OCI-LY1 (cell line): ENCODE results near the gene FBXO3.

Experiments
- H2AFZ ChIP-seq: fragments of 200-600 bp; sonication (generic), shearing (Covaris generic); 2 replicates; pipeline ENCODE4 v1.6.0; 2014; ENCODE audit warnings: antibody characterized with exemption, mild to moderate bottlenecking, low read length
- H3F3A ChIP-seq: fragments of 200-600 bp; sonication (generic), shearing (Covaris generic); 2 replicates; pipeline ENCODE4 v1.6.0; 2014; ENCODE audit warnings: mild to moderate bottlenecking, antibody characterized with exemption, low read length, moderate library complexity; ENCODE audit not compliant: insufficient read depth
- H3K27ac ChIP-seq: fragments of 200-600 bp; sonication (generic); 2 replicates; pipeline ENCODE4 v1.5.1; 2014; ENCODE audit warnings: low read length, mixed run types, mild to moderate bottlenecking, low read depth; ENCODE audit not compliant: poor library complexity, severe bottlenecking
- H3K27me3 ChIP-seq: fragments of 200-600 bp; sonication (generic); 2 replicates; pipeline ENCODE4 v1.6.0; 2014; ENCODE audit warnings: antibody characterized with exemption, mild to moderate bottlenecking, low read length, moderate library complexity; ENCODE audit not compliant: insufficient read depth
- H3K36me3 ChIP-seq: fragments of 200-600 bp; sonication (generic); 2 replicates; pipeline ENCODE4 v1.6.1; 2014; ENCODE audit warnings: mild to moderate bottlenecking, antibody characterized with exemption, low read length, moderate library complexity, mixed read lengths; ENCODE audit not compliant: insufficient read depth
- H3K4me1 ChIP-seq: fragments of 200-600 bp; sonication (generic); 2 replicates; pipeline ENCODE4 v1.5.1; 2014; ENCODE audit warnings: mild to moderate bottlenecking, low read length, moderate library complexity; ENCODE audit not compliant: insufficient read depth, severe bottlenecking
- H3K4me2 ChIP-seq: fragments of 200-600 bp; sonication (generic), shearing (Covaris generic); 2 replicates; pipeline ENCODE4 v1.6.1; 2014; ENCODE audit warnings: low read length
- H3K4me3 ChIP-seq: fragments of 200-600 bp; sonication (generic); 2 replicates; pipeline ENCODE4 v1.5.1; 2014; ENCODE audit warnings: low read length, low read depth, mild to moderate bottlenecking, mixed read lengths; ENCODE audit not compliant: poor library complexity, severe bottlenecking
- H3K79me2 ChIP-seq: fragments of 200-600 bp; shearing (Covaris generic); 2 replicates; pipeline ENCODE4 v1.6.1; 2016; ENCODE audit warnings: mixed run types, low read length, mixed read lengths; ENCODE audit not compliant: insufficient read depth
- H3K9ac ChIP-seq: fragments of 200-600 bp; sonication (generic), shearing (Covaris generic); 2 replicates; pipeline ENCODE4 v1.6.1; 2014; ENCODE audit warnings: mild to moderate bottlenecking, low read length, mixed read lengths
- H3K9me2 ChIP-seq: fragments of 200-600 bp; sonication (generic), shearing (Covaris generic); 2 replicates; pipeline ENCODE4 v1.6.1; 2014; ENCODE audit warnings: low read depth, mild to moderate bottlenecking, low read length, mixed read lengths
- H3K9me3 ChIP-seq: fragments of 200-600 bp; shearing (Covaris generic); 2 replicates; pipeline ENCODE4 v1.6.1; 2014; ENCODE audit warnings: low read length, mixed read lengths
- H4K20me1 ChIP-seq: fragments of 200-600 bp; sonication (generic), shearing (Covaris generic); 2 replicates; pipeline ENCODE4 v1.6.0; 2016; ENCODE audit warnings: mild to moderate bottlenecking, low read length; ENCODE audit not compliant: insufficient read depth
- CTCF ChIP-seq: fragments of 200-600 bp; sonication (generic), shearing (Covaris generic); IDR thresholded peaks from 2 replicates; pipeline ENCODE4 v1.5.1; 2017; ENCODE audit warnings: mild to moderate bottlenecking, antibody characterized with exemption, low read length, moderate library complexity, mixed read lengths
- EZH2 ChIP-seq: fragments of 200-600 bp; sonication (generic), shearing (Covaris generic); IDR thresholded peaks from 2 replicates; pipeline ENCODE4 v1.8.0; 2017; ENCODE audit warnings: borderline replicate concordance, mixed run types, mild to moderate bottlenecking, antibody characterized with exemption, low read length, moderate library complexity, mixed read lengths

Gene FBXO3

GRCh38 chr11:33774736-33775466, 581 bp upstream of the FBXO3 start:
- peak overlapping the region; percentile 23; the same call in 1 of the 2 replicates for H2AFZ ChIP-seq
- TF ChIP-seq CTCF, result no peak
- no peak for TF ChIP-seq EZH2
- no peaks in the 10 kb centered on the region for H3K9me3 ChIP-seq
- peak overlapping the region; percentile 93 for H3K4me3 ChIP-seq
- no peaks in the 10 kb centered on the region for H3F3A ChIP-seq
- no peaks in the 10 kb centered on the region for H3K27me3 ChIP-seq
- H3K9me2 ChIP-seq, result no peaks in the 10 kb centered on the region
- peak overlapping the region; percentile 49; the same call in 1 of the 2 replicates for H3K9ac ChIP-seq
- H3K4me1 ChIP-seq, result peaks cover 44% of the 10 kb centered on the region
- H3K79me2 ChIP-seq, result no peaks in the 10 kb centered on the region
- no peak overlapping the region for H3K27ac ChIP-seq
- H3K36me3 ChIP-seq, result no peaks in the 10 kb centered on the region; the same call in 1 of the 2 replicates
- H4K20me1 ChIP-seq, result no peaks in the 10 kb centered on the region
- peak overlapping the region; percentile 76 for H3K4me2 ChIP-seq

GRCh38 chr11:33773404-33773986, 825 bp downstream of the FBXO3 start:
- H3K9me3 ChIP-seq, result no peaks in the 10 kb centered on the region
- H3K4me3 ChIP-seq, result peak overlapping the region; percentile 93
- no peaks in the 10 kb centered on the region for H4K20me1 ChIP-seq
- H3F3A ChIP-seq, result no peaks in the 10 kb centered on the region
- H3K27me3 ChIP-seq, result no peaks in the 10 kb centered on the region
- H3K4me2 ChIP-seq, result peak overlapping the region; percentile 79
- H3K9ac ChIP-seq, result peak overlapping the region; percentile 77
- no peak overlapping the region for H2AFZ ChIP-seq
- TF ChIP-seq EZH2 (no peak), CTCF (no peak)
- H3K27ac ChIP-seq, result no peak overlapping the region
- H3K36me3 ChIP-seq, result peaks cover 6% of the 10 kb centered on the region
- peaks cover 42% of the 10 kb centered on the region for H3K4me1 ChIP-seq
- no peaks in the 10 kb centered on the region for H3K9me2 ChIP-seq
- no peaks in the 10 kb centered on the region for H3K79me2 ChIP-seq

GRCh38 chr11:33772870-33773269, 1.4 kb downstream of the FBXO3 start:
- TF ChIP-seq EZH2, result no peak
- no peak for TF ChIP-seq CTCF
- peak overlapping the region; percentile 93 for H3K4me3 ChIP-seq
- peaks cover 12% of the 10 kb centered on the region for H3K36me3 ChIP-seq
- H4K20me1 ChIP-seq, result no peaks in the 10 kb centered on the region
- no peak overlapping the region; the same call in 1 of the 2 replicates for H3K9ac ChIP-seq
- H3K9me3 ChIP-seq, result no peaks in the 10 kb centered on the region
- H3K79me2 ChIP-seq, result no peaks in the 10 kb centered on the region
- no peak overlapping the region for H2AFZ ChIP-seq
- peaks cover 36% of the 10 kb centered on the region for H3K4me1 ChIP-seq
- H3K27me3 ChIP-seq, result no peaks in the 10 kb centered on the region
- H3K4me2 ChIP-seq, result peak overlapping the region; percentile 79
- H3K27ac ChIP-seq, result no peak overlapping the region
- H3F3A ChIP-seq, result no peaks in the 10 kb centered on the region
- H3K9me2 ChIP-seq, result no peaks in the 10 kb centered on the region
